GM19324 (cell line): Measurements from ENCODE around the gene BCDIN3D.
"Not testable (repeated sequence)": the region's sequence is repeated elsewhere in the genome, so short reads cannot be mapped to it uniquely, and the experiment has no call there.

Experiments
- ATAC-seq: cut with Tn5 transposase; IDR thresholded peaks from one replicate; pipeline ENCODE4 v1.9.1; 2021; ENCODE audit warnings: mild to moderate bottlenecking, moderate library complexity; ENCODE audit not compliant: unreplicated experiment, low FRiP score

The BCDIN3D gene

DNA sequence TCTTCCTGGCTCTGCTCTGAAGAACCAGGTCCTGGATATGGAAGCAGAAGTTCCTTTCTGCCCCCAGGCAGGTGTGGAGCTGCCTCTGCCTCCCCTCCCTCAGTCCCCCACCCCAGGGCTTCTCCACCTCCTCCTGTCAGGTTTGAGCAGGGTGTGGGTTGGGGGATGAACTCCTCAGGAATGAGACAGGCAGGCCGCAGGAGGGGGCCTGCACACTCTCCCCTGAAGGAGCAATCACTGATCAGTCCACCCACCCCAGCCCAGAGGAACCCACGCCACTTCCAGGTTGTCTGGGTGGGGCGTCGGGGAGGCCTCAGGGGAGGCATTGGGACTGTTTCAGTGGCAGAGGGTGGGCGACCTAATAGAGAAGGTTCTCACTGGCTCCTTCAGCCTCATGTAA is 34.2 kb upstream of the BCDIN3D start:
- no peak for ATAC-seq

- no peak for ATAC-seq
These were observed 33.2 kb upstream of the BCDIN3D start for GRCh38 chr12:49876070-49876469.

DNA sequence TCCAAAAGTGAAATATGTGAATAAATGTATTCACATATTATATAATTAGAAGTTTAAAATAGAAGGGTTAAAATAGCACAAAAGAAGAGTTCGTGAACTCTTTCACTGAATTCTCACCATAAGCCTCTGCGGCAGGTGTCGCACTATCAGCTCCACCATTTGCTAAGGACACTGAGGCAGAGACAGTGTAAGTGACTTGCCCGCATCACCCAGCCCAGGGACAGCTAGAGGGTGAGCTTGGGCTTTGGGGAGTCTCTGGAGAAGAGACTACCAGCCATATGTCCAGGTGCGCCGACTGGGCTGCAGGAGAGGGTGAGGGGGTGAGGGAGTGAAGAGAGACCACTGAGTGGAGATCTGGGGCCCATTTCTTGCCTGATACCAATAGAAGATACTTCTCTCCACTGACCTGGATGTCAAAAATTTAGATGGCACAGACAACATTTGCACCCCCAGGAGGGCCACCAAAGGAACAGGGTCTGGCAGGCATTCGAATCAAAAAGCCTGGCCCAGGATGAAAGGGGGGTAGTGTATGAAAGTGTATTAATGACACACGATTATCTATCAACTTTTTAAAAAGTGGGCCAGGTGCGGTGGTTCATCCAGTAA is 32.3 kb upstream of the BCDIN3D start:
- ATAC-seq = no peak

DNA sequence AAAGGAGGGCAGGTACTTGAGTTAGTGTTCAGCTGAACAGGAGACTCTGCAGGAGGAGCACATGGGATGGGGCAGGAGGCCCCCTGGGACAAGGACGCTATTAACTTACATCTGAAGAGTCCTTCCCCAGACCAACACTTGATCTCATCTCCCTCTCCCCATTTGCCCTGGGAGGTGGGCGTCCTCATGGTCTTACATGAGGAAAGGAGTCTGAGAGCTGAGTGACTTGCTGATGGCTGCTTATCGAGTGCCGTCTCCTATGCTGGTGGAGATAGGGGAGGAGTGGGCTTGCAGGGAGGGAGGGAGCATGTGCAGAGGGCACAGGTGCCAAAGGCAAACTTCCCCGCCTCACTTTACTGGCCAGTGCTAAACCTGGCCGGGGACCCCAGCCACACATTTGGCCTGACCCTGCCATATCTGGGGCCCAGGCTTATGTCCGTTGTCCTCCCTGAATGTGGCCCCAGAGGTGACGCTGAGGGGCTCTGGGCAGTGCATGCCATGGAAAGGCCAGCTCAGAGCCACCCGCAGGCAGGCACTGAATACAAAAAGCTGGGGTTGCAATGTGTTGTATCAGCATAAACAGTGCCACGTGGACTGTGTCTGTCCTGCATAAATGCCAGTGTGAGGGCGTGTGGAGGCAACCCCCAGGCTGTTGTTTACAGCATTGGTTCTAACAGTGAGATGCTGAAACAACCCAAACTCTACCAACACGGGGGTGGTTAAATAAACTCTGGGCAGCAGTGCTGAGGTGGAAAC is 31.4 kb upstream of the BCDIN3D start:
- no peak for ATAC-seq

DNA sequence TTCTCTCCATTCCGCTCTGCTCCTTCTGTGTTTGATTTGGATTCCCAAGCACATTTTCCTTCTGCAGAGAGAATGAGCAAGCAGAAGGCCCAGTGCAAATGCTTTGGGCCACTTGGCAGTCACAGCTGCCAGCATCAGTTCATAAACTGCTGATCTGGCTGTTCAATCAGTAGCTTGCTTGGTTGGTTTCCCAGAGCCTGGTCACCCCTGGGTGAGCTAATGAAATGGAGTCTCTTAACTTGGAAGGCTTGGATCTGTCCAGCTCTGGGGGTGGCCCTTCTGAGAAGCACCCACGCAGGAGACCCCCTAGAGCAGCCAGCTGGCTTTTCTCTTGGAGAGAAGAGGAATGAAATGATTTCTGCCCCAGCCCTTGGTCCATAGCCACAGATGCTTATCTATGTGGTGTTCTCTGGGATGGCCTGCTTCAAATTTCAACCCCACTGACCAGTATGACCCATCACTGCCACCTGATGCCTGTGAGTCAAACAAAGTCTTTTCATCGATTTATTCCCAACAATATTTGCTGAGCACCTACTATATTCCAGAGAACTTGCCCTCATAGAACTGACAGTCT is 30.5 kb upstream of the BCDIN3D start:
- ATAC-seq = no peak

DNA sequence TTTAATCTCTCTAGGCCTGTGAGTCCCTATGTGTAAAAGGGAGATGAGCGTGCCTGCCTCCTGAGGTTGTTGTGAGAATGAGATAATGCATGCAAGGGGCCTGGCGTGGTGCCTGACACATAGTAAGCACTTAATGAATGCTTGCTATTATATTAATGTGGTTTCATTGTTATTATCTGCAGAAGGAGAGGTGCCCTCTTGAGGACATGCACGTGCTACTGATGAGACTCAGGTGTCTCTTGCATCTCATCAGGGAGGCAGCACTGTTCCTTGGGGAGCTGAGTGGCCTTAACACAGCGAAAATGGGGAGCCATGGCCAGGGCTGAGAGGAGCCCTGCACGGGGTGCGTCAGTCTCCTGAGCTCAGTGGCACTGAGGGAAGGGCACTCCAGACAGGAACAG is 29.9 kb upstream of the BCDIN3D start:
- ATAC-seq = no peak

GRCh38 chr12:49872381-49872780 is 29.5 kb upstream of the BCDIN3D start:
- no peak for ATAC-seq

DNA sequence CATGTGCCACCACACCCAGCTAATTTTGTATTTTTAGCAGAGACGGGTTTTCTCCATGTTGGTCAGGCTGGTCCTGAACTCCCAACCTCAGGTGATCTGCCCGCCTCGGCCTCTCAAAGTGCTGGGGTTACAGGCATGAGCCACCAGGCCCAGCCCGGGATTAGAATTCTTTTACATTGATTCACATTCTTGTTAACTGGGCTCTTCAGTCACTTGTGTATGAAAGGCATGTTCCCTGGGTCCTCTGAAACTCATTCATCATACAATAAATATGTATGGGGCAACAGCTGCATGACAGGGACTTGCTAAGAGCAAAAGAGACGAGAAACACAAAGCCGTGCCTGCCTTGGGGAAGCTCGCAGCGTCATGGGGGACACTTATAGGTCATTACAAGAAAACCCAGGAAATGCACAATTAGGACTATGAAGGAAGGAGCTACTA is 28.9 kb upstream of the BCDIN3D start:
- not testable (repeated sequence) for ATAC-seq

- ATAC-seq = no peak
These were observed 28.3 kb upstream of the BCDIN3D start for GRCh38 chr12:49871263-49871561.

DNA sequence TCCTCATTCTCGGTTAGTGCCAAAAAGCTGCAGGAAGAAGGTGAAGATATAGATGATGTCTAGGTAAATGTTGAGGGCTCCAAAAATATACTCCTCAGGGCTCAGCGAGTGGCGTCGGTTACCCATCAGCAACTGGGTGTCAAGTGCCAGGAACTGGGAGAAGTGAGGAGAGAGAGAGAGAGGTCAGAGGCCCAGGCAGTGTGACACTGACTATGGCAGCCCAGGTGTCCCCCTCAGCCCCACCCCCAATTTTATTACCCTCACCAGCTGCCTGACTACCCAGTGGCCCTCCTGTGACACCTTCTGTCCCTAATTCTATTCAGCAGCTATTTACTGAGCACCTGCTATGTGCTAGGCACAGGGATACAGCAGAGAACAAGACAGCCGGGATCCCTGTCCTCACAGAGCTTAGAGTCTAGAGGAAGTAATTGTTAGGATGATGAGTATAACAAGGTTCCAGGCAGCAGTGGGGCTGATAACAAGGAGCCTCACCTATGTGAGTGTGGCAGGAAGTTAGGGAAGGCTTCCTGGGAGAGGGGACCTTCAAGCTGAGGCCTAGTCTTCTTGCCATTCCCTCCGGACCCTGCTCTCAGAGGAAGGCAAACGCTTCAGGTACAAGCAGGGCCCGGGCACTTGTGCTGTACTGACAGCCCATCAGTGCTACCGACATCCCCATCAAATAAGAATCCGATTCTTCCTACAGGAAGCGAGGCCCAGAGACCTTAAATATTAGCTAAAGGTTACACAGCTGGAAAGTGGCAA is 27.8 kb upstream of the BCDIN3D start:
- ATAC-seq = no peak

DNA sequence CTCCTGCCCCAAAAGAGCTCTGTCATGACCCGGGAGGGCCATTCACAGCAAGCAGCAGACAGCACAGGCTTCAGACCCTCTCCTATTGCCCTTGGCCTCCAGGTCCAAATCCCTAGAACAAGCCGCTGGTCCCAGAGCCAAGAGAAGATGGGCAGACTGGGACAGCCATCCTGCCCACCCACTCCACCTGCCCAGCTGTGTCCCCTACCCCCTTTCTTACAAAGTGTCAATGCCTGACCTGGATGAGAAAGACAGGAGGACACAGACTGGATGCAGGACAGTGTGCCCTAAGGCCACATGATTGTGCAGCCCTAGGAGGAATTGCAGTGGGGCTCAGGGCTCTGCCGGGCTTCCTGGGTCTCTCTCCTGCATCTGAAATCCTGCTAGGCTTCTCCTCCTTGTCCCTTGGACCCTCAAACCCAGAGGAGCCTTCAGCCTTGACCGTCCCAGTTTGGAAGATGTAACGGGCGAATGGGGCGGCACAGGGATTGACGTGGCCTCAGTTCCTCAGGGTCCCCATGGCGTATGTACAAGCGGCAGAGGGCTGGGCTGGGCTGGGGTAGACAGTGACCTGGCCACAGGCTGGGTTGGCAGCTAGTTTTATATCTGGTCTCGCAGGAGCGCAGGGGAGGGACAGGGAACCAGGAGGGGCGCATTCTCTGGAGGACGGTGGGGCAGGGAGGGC is 27.1 kb upstream of the BCDIN3D start:
- no peak for ATAC-seq

DNA sequence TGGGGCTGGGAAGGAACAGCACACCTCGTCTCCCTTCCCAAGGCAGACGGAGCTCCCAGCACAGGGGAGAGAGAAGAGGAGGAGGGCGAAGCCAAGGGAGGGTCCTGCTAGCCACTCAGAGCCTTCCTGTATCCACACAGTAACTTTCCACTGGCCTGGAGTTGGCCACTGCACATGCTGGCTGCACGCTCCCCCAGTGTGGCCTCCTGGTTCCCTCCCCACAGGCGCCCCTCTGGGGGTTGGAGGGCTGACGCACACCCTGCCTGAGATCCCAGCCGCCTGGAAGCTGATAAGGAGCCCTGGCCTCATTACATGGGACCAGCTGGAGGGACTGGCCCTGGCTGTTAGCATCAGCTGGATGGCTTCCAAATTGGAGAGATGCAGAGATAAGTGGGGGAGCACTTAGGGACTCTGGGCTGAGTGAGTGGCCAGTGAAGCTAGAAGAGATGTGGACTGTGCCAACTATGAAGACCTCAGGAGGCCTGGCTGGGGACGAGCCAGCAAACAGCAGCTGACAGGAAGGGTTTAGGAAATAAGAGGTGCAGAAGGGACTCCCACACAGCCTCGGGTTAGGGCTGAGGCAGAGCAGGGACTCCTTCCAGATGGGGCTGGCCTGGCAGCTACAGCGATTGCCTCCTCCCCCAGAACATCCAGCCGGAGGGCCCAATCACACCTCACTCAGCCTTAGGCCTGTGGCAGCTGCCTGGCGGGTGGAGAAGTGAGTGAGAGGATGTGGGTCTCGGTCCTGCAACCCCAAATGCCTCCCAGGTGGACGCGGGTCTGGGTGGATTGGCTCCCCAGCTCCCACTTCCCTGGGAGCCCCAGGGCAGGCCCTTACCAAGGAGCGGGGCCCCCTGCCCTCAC is 26.3 kb upstream of the BCDIN3D start:
- ATAC-seq = no peak

- ATAC-seq = no peak
These were observed 25.5 kb upstream of the BCDIN3D start for GRCh38 chr12:49868449-49868848.

DNA sequence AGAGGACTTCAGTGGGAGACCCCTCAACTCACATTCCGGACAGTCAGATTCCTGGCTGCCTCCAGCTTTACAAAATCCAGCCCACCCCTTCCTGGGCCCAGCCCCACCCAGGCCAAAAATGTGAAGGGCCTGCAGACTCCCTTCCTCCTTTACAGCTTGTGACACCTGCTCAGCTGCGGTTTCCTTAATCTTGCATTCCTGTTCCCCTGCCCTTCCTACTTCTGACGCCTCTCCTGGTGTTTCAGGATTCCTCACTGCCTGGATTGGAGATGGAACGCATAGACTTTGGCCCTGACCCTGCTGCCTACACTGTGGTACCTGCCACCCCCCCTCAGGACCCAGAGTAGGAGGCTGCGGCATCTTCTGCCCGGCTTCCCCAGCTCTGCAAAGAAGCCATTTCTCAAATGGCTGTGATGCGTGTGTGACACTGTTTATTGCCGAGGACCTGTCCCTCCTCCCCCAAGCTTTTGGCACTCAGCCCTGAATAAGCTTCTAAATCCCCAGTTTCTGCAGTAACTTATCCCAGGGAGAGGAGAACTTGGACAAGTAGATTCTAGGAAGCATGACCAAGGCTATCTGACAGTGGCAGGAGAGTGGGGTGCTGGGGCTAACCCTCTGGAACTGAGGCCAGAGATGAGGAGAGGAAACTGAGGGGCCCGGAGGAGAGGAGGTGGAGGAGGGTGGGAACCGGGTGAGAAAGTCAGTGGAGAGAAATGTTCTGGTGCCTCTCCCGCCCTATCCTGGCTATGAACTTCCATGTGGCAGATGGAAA is 24.9 kb upstream of the BCDIN3D start:
- ATAC-seq = no peak

- no peak for ATAC-seq
These were observed 24.1 kb upstream of the BCDIN3D start for GRCh38 chr12:49866859-49867569.

GRCh38 chr12:49865782-49866135 is 22.9 kb upstream of the BCDIN3D start:
- ATAC-seq = no peak

DNA sequence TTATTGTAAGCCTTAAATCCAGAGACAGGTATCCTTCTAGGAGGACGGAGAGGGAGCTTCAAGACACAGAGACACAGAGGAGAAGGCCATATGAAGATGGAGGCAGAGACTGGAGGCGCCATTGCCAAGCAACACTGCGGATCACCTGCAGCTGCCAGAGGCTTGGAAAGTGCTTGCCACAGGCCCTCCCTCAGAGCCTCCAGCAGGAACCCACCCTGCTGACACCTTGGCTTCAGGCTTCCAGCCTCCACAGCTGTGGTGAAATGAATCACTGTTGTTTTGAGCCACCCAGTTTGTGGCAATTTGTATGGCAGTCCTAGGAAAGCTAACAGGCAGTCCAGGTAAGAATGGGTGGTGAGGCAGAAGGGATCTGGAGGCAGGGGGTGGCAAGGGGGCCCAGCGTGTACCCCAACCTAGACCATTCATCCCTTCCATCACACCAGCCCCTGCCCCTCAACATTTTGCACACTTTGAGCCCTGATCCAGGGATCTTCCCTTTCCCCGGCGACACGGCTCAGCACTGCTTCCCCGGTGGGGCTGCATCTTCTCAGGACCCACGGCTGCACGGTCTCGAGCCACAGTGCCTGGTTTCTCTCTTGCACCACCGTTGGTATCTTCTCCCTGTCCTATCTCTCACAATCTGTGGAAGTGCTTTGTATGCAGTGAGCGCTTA is 22.3 kb upstream of the BCDIN3D start:
- ATAC-seq = no peak

DNA sequence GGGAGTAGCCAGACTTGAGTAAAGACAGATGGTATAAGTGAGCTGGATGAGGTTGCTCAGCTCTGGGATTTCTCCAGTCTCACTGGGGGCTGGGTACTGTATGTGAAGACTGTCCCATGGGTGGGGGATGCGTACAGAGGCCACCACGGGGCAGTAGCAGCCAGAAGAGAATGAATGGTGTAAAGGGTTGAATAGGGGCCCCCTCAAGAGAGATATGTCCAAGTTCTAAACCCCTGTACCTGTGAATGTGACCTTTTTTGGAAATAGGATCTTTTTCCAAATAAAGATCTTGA is 21.8 kb upstream of the BCDIN3D start:
- ATAC-seq = no peak
